DND-41 (cell line): ENCODE results near the gene PAIP2.

Experiments
- ATAC-seq: fragments of 200-7000 bp; cut with Tn5 transposase; 3 replicates; pipeline ENCODE4 v1.9.1; 2021; ENCODE audit warnings: low read depth; ENCODE audit not compliant: insufficient read depth
- DNase-seq: peaks from one replicate; pipeline ENCODE4 v3.0.0-alpha.2; 2020
- H2AFZ ChIP-seq: 2 replicates; pipeline ENCODE4 v1.6.0; 2012; ENCODE audit warnings: low read depth, low read length
- H3K27ac ChIP-seq: 2 replicates; pipeline ENCODE4 v1.5.1; 2012; ENCODE audit warnings: low read length, inconsistent platforms
- H3K27me3 ChIP-seq: fragments of 200-600 bp; sonication (generic); 2 replicates; pipeline ENCODE4 v1.6.0; 2012; ENCODE audit warnings: low read length, mild to moderate bottlenecking, inconsistent platforms; ENCODE audit not compliant: insufficient read depth, poor library complexity
- H3K36me3 ChIP-seq: 2 replicates; pipeline ENCODE4 v1.5.1; 2012; ENCODE audit warnings: low read length, inconsistent platforms; ENCODE audit not compliant: insufficient read depth
- H3K4me1 ChIP-seq: 2 replicates; pipeline ENCODE4 v1.5.1; 2012; ENCODE audit warnings: mild to moderate bottlenecking, low read length; ENCODE audit not compliant: insufficient read depth
- H3K4me2 ChIP-seq: 2 replicates; pipeline ENCODE4 v1.6.0; 2012; ENCODE audit warnings: mild to moderate bottlenecking, moderate library complexity, low read length, inconsistent platforms; ENCODE audit not compliant: insufficient read depth
- H3K4me3 ChIP-seq, 2 experiments: fragments of 200-600 bp in 1 of 2; shearing (Covaris generic) in 1 of 2; 2 replicates each; pipeline ENCODE4 v1.5.1; 2012 to 2016; ENCODE audit warnings: inconsistent platforms in 2 of 2, low read length in 2 of 2, mild to moderate bottlenecking in 2 of 2, low read depth in 1 of 2, moderate library complexity in 1 of 2
- H3K79me2 ChIP-seq: 2 replicates; pipeline ENCODE4 v1.6.0; 2012; ENCODE audit warnings: low read length, inconsistent platforms; ENCODE audit not compliant: insufficient read depth
- H3K9ac ChIP-seq: 2 replicates; pipeline ENCODE4 v1.6.0; 2012; ENCODE audit warnings: low read depth, mild to moderate bottlenecking, inconsistent platforms, low read length, moderate library complexity
- H3K9me3 ChIP-seq: 2 replicates; pipeline ENCODE4 v1.5.1; 2012; ENCODE audit warnings: low read length, moderate library complexity, mild to moderate bottlenecking, inconsistent platforms; ENCODE audit not compliant: insufficient read depth, severe bottlenecking
- H4K20me1 ChIP-seq: 2 replicates; pipeline ENCODE4 v1.6.0; 2012; ENCODE audit warnings: low read length; ENCODE audit not compliant: insufficient read depth
- CTCF ChIP-seq: IDR thresholded peaks from 2 replicates; pipeline ENCODE4 v1.5.1; 2012; ENCODE audit warnings: borderline replicate concordance, low read length, moderate library complexity, mild to moderate bottlenecking; ENCODE audit not compliant: poor library complexity, severe bottlenecking; ENCODE audit errors: extremely low read depth
- EZH2 ChIP-seq: IDR thresholded peaks from 3 replicates; pipeline ENCODE4 v1.6.1; 2012; ENCODE audit warnings: borderline replicate concordance, low read depth, mild to moderate bottlenecking, moderate library complexity, low read length, inconsistent platforms; ENCODE audit not compliant: severe bottlenecking

PAIP2 gene

GRCh38 chr5:139394123-139394653 is 52.5 kb downstream of the PAIP2 start:
- no peak overlapping the region for H3K4me3 ChIP-seq

GRCh38 chr5:139394654-139395566 is 53.3 kb downstream of the PAIP2 start, which contains the start of gene PROB1:
Gene PROB1 (minus strand): TSS chr5:139395104. CDS start chr5:139395081, 23 bp downstream.
- Histone ChIP-seq H2AFZ (no peak within 1 kb of the TSS), H3K4me3 (no peak within 1 kb of the TSS), H3K9ac (peak within 1 kb of the TSS; percentile 87; the same call in 1 of the 2 replicates), H3K4me1 (peaks cover 47% of the 10 kb centered on the region), H3K79me2 (peaks cover 63% of the 10 kb centered on the region), H3K9me3 (no peaks in the 10 kb centered on the region), H3K27ac (0 out of 2 replicates have a peak within 1 kb of the TSS, but pooled peaks have one; percentile 35), H3K36me3 (peaks cover 39% of the 10 kb centered on the region), H3K27me3 (no peaks in the 10 kb centered on the region), H3K4me2 (peak within 1 kb of the TSS; percentile 96), H4K20me1 (peaks cover 34% of the 10 kb centered on the region)
- DNase-seq (no peak), ATAC-seq (no peak)
- no peak for TF ChIP-seq EZH2
- TF ChIP-seq CTCF: no peak

More at GRCh38 chr5:139394123-139394653, 52.5 kb downstream of the PAIP2 start:
- H3K36me3 ChIP-seq: peaks cover 42% of the 10 kb centered on the region
- no peaks in the 10 kb centered on the region for H3K9me3 ChIP-seq
- no peaks in the 10 kb centered on the region for H3K27me3 ChIP-seq
- H2AFZ ChIP-seq: no peak overlapping the region
- no peak for TF ChIP-seq CTCF
- TF ChIP-seq EZH2: no peak
- ATAC-seq (no peak), DNase-seq (no peak)
- peaks cover 54% of the 10 kb centered on the region for H3K4me1 ChIP-seq
- H3K9ac ChIP-seq: peak overlapping the region; percentile 87; the same call in 1 of the 2 replicates
- H4K20me1 ChIP-seq: peaks cover 34% of the 10 kb centered on the region
- H3K27ac ChIP-seq: no peak overlapping the region
- peak overlapping the region; percentile 96 for H3K4me2 ChIP-seq
- peaks cover 69% of the 10 kb centered on the region for H3K79me2 ChIP-seq

DNA sequence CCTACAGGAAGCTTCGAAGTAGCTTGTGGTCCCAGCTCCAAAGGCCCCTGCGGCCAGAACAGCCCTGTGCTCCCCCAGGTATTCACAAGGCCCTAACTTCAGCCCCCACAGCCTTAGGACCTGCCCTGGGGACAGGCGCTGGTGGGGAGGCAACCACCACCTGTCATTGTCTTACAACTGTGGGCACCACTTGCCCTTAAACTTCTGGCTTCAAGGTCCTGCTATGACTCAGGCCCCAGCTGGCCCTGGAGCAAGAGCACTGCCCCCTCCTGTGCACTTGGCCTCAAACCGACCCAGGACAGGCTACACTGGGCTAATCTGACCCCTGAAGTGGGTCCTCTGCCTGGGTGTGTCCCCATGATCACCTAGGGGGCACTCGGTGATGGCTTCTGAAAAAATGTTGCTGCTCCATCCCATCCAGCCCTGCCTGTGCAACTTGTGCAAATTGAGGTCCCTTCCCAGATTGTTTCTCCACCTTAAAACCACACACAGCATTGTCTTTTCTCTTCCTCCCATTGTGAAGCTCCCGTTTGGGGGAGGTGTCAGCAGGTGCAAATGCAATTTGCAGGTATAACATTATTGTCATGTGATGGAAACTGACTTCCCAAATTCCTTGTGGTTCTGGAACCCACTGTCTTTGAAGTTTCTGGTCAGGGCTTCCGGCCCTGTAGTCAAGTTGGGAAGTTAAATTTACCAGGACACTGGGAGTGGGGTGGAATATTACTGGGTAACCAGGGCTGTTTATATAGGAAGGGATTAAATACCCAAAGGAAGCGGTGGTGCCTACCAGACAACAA is 54.4 kb downstream of the PAIP2 start:
- H2AFZ ChIP-seq: no peak overlapping the region
- DNase-seq: no peak
- peaks cover 52% of the 10 kb centered on the region for H3K79me2 ChIP-seq
- peaks cover 34% of the 10 kb centered on the region for H4K20me1 ChIP-seq
- peaks cover 36% of the 10 kb centered on the region for H3K4me1 ChIP-seq
- 0 out of 2 replicates have a peak overlapping the region, but pooled peaks have one; percentile 35 for H3K27ac ChIP-seq
- peaks cover 39% of the 10 kb centered on the region for H3K36me3 ChIP-seq
- TF ChIP-seq EZH2: no peak
- TF ChIP-seq CTCF: no peak
- H3K4me3 ChIP-seq: no peak overlapping the region
- no peak for ATAC-seq
- no peaks in the 10 kb centered on the region for H3K9me3 ChIP-seq
- H3K4me2 ChIP-seq: no peak overlapping the region
- H3K9ac ChIP-seq: no peak overlapping the region
- H3K27me3 ChIP-seq: no peaks in the 10 kb centered on the region
